Measurements from ENCODE around the gene TARBP2.

TARBP2 gene

GRCh38 chr12:53500776-53501614 lies at the start of gene TARBP2:
TARBP2 (plus strand) TSS chr12:53501283; CDS start chr12:53501409, 126 bp downstream.
- DNase-seq: peak; percentile 99 to 100

- peak; percentile 99 for DNase-seq
Observed at GRCh38 chr12:53451661-53452158, 49.4 kb upstream of the TARBP2 start, which contains the start of gene PCBP2. PCBP2 (plus strand) TSS chr12:53452102; CDS start chr12:53454801, 2,699 bp downstream.

GRCh38 chr12:53452159-53453077 lies 48.7 kb upstream of the TARBP2 start:
- peak; percentile 76 to 86 for DNase-seq

- no peak for DNase-seq
Observed at GRCh38 chr12:53453953-53454640, 47.0 kb upstream of the TARBP2 start.

GRCh38 chr12:53454707-53455106 lies 46.4 kb upstream of the TARBP2 start:
- no peak for DNase-seq

- no peak for DNase-seq
Observed at GRCh38 chr12:53456654-53457366, 44.3 kb upstream of the TARBP2 start.

GRCh38 chr12:53459097-53459496 lies 42.0 kb upstream of the TARBP2 start:
- no peak for DNase-seq

GRCh38 chr12:53461059-53461458 lies 40.0 kb upstream of the TARBP2 start:
- no peak for DNase-seq

- DNase-seq: no peak
Observed at GRCh38 chr12:53461591-53461990, 39.5 kb upstream of the TARBP2 start.

- DNase-seq: no peak
Observed at GRCh38 chr12:53462935-53463334, 38.1 kb upstream of the TARBP2 start.

- DNase-seq: no peak
Observed at GRCh38 chr12:53463802-53464560, 37.1 kb upstream of the TARBP2 start.

GRCh38 chr12:53464685-53465418 lies 36.2 kb upstream of the TARBP2 start:
- DNase-seq: no peak

- DNase-seq: no peak
Observed at GRCh38 chr12:53465679-53466078, 35.4 kb upstream of the TARBP2 start.

- no peak for DNase-seq
Observed at GRCh38 chr12:53466640-53467039, 34.4 kb upstream of the TARBP2 start.

GRCh38 chr12:53467082-53467481 lies 34.0 kb upstream of the TARBP2 start:
- no peak for DNase-seq

- no peak for DNase-seq
Observed at GRCh38 chr12:53467880-53468279, 33.2 kb upstream of the TARBP2 start.

GRCh38 chr12:53468282-53468681 lies 32.8 kb upstream of the TARBP2 start:
- DNase-seq: no peak

- no peak for DNase-seq
Observed at GRCh38 chr12:53472056-53472582, 29.0 kb upstream of the TARBP2 start.

GRCh38 chr12:53474077-53474476 lies 27.0 kb upstream of the TARBP2 start:
- DNase-seq: no peak

GRCh38 chr12:53474819-53475218 lies 26.3 kb upstream of the TARBP2 start:
- no peak for DNase-seq

Measured in CD4-positive, alpha-beta T cell treated with Interleukin-4 for 1 hour (primary cell).